ENCODE data around the gene ATE1. TPM values are rescaled to one million over a fixed set of nuclear protein-coding genes. Genes with fewer than 3 reads are reported as not detected.

Gene ATE1
- total and polyA plus RNA-seq, 2 experiments from 2014 or later: 17.4 to 24.5 TPM

DNA sequence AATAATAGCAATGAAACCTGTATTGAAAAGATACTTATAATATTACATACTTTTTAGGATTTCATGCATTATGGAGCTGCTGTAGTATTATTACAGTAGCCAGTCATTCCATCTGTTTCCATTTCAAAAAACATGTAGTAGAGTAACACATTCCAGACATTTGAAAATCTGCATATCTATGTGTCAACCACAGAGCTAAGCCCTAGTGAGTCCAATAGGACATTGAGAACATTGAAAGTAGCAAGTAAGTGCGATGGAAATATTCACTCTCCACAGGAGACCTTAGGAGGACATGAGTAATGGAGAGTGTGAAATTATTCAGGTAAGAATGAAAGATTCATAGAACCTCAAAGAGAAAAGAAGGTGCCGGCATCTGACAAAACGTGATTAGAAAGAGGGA, 31.8 kb upstream of the ATE1 start:
- Histone ChIP-seq H3K4me3 (no peak overlapping the region), H3K4me1 (ENCODE audit: insufficient read depth) (peaks cover 14% of the 10 kb centered on the region), H4K20me1 (replicated peaks; ENCODE audit: insufficient read depth) (no peaks in the 10 kb centered on the region), H3K9me2 (ENCODE audit: insufficient read depth) (no peaks in the 10 kb centered on the region), H3K4me2 (no peak overlapping the region), H3K36me3 (ENCODE audit: insufficient read depth) (0 out of 2 replicates have a peak, but pooled peaks cover 8% of the 10 kb centered on the region), H3K79me2 (replicated peaks; ENCODE audit: insufficient read depth) (no peaks in the 10 kb centered on the region), H3K27ac (ENCODE audit: low read depth) (no peak overlapping the region), H3K27me3 (ENCODE audit: insufficient read depth) (no peaks in the 10 kb centered on the region), H3F3A (replicated peaks; ENCODE audit: low read depth) (no peaks in the 10 kb centered on the region), H2AFZ (no peak overlapping the region)
- ATAC-seq: no peak; the same call in 1 of the 3 replicates
- H3K36me3 Mint-ChIP-seq (ENCODE audit: low read depth): peaks cover 69% of the 10 kb centered on the region
- H3K27me3 Mint-ChIP-seq (ENCODE audit: insufficient read depth, low read depth, poor library complexity): peaks cover 2% of the 10 kb centered on the region
- peak overlapping the region; percentile 8; the same call in 1 of the 3 replicates for H3K4me3 Mint-ChIP-seq
- TF ChIP-seq ZNF114 (CRISPR knock-in tag; IDR thresholded peaks at IDR 0.05) (no peak), EZH2 (IDR thresholded peaks at IDR 0.05; ENCODE audit: low read depth, unreplicated experiment) (no peak), POLR2AphosphoS5 (IDR thresholded peaks at IDR 0.05; ENCODE audit: low read depth) (no peak), NANOG (IDR thresholded peaks at IDR 0.05; ENCODE audit: borderline replicate concordance) (no peak), REST (IDR thresholded peaks at IDR 0.05; ENCODE audit: unreplicated experiment) (no peak), EZH2phosphoT487 (IDR thresholded peaks at IDR 0.05; ENCODE audit: unreplicated experiment) (no peak), STAT1 (IDR thresholded peaks at IDR 0.05; ENCODE audit: unreplicated experiment) (no peak), ZNF331 (CRISPR knock-in tag; IDR thresholded peaks at IDR 0.05; ENCODE audit: low read depth) (no peak), JUNB (IDR thresholded peaks at IDR 0.05; ENCODE audit: unreplicated experiment) (no peak)
- TF ChIP-seq, protein P1, sequence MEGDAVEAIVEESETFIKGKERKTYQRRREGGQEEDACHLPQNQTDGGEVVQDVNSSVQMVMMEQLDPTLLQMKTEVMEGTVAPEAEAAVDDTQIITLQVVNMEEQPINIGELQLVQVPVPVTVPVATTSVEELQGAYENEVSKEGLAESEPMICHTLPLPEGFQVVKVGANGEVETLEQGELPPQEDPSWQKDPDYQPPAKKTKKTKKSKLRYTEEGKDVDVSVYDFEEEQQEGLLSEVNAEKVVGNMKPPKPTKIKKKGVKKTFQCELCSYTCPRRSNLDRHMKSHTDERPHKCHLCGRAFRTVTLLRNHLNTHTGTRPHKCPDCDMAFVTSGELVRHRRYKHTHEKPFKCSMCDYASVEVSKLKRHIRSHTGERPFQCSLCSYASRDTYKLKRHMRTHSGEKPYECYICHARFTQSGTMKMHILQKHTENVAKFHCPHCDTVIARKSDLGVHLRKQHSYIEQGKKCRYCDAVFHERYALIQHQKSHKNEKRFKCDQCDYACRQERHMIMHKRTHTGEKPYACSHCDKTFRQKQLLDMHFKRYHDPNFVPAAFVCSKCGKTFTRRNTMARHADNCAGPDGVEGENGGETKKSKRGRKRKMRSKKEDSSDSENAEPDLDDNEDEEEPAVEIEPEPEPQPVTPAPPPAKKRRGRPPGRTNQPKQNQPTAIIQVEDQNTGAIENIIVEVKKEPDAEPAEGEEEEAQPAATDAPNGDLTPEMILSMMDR (conservative IDR thresholded peaks at IDR 0.05; ENCODE audit: low read depth in 2 of 2): no peak
- TF ChIP-seq, protein P2, sequence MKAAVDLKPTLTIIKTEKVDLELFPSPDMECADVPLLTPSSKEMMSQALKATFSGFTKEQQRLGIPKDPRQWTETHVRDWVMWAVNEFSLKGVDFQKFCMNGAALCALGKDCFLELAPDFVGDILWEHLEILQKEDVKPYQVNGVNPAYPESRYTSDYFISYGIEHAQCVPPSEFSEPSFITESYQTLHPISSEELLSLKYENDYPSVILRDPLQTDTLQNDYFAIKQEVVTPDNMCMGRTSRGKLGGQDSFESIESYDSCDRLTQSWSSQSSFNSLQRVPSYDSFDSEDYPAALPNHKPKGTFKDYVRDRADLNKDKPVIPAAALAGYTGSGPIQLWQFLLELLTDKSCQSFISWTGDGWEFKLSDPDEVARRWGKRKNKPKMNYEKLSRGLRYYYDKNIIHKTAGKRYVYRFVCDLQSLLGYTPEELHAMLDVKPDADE (IDR thresholded peaks at IDR 0.05): no peak
- no peak for DNase-seq (ENCODE audit: low spot score)
- H3K4me1 Mint-ChIP-seq: peaks cover 18% of the 10 kb centered on the region; the same call in 2 of the 3 replicates
- no peaks in the 10 kb centered on the region for H3K9me3 Mint-ChIP-seq
- H3K27ac Mint-ChIP-seq: peak overlapping the region; percentile 64

Measured in GM23338 (cell line).